ENCODE results near the gene MYO1E.
"Not testable (repeated sequence)": the region's sequence is repeated elsewhere in the genome, so short reads cannot be mapped to it uniquely, and the experiment has no call there.

MYO1E gene

GRCh38 chr15:59138243-59138642 is 234.4 kb downstream of the MYO1E start:
- Histone ChIP-seq H3K9me3 (no peaks in the 10 kb centered on the region), H3K36me3 (replicated peaks) (peaks cover 58% of the 10 kb centered on the region), H3K27me3 (ENCODE audit: low read depth) (no peaks in the 10 kb centered on the region), H3K4me3 (no peak overlapping the region), H3K4me1 (no peaks in the 10 kb centered on the region)
- in situ Hi-C loops (cut with MboI; ENCODE audit: low sequenced_read_pairs), result no loop called here
- DNase-seq (ENCODE audit: low spot score in 2 of 2), result peak; percentile 49 to 85

- no peaks in the 10 kb centered on the region for H3K27me3 ChIP-seq (ENCODE audit: low read depth)
- no peaks in the 10 kb centered on the region for H3K4me1 ChIP-seq
- no peak overlapping the region for H3K4me3 ChIP-seq
- in situ Hi-C loops (cut with MboI; ENCODE audit: low sequenced_read_pairs), result no loop called here
- DNase-seq (ENCODE audit: low spot score in 2 of 2), result no peak
- no peaks in the 10 kb centered on the region for H3K9me3 ChIP-seq
- peaks cover 65% of the 10 kb centered on the region for H3K36me3 ChIP-seq (replicated peaks)
These were observed 235.1 kb downstream of the MYO1E start for GRCh38 chr15:59137566-59137965.

GRCh38 chr15:59133929-59134427 is 238.7 kb downstream of the MYO1E start:
- no peaks in the 10 kb centered on the region for H3K9me3 ChIP-seq
- no peak for DNase-seq (ENCODE audit: low spot score in 2 of 2)
- in situ Hi-C loops (cut with MboI; ENCODE audit: low sequenced_read_pairs), result no loop called here
- no peaks in the 10 kb centered on the region for H3K4me1 ChIP-seq
- no peak overlapping the region for H3K4me3 ChIP-seq
- no peaks in the 10 kb centered on the region for H3K27me3 ChIP-seq (ENCODE audit: low read depth)
- peaks cover 87% of the 10 kb centered on the region for H3K36me3 ChIP-seq (replicated peaks)

GRCh38 chr15:59131969-59132562 is 240.6 kb downstream of the MYO1E start:
- Histone ChIP-seq H3K4me3 (no peak overlapping the region), H3K36me3 (replicated peaks) (peaks cover 92% of the 10 kb centered on the region), H3K27me3 (ENCODE audit: low read depth) (no peaks in the 10 kb centered on the region), H3K9me3 (no peaks in the 10 kb centered on the region), H3K4me1 (no peaks in the 10 kb centered on the region)
- in situ Hi-C loops (cut with MboI; ENCODE audit: low sequenced_read_pairs), result no loop called here
- DNase-seq (ENCODE audit: low spot score in 2 of 2), result no peak

- no peak for DNase-seq (ENCODE audit: low spot score in 2 of 2)
- H3K36me3 ChIP-seq (replicated peaks), result peaks cover 92% of the 10 kb centered on the region
- H3K4me3 ChIP-seq, result no peak overlapping the region
- H3K27me3 ChIP-seq (ENCODE audit: low read depth), result no peaks in the 10 kb centered on the region
- in situ Hi-C loops (cut with MboI; ENCODE audit: low sequenced_read_pairs), result no loop called here
- no peaks in the 10 kb centered on the region for H3K4me1 ChIP-seq
- H3K9me3 ChIP-seq, result no peaks in the 10 kb centered on the region
These were observed 241.2 kb downstream of the MYO1E start for GRCh38 chr15:59131456-59131855.

GRCh38 chr15:59127255-59127654 is 245.4 kb downstream of the MYO1E start:
- in situ Hi-C loops (cut with MboI; ENCODE audit: low sequenced_read_pairs); H3K4me1 ChIP-seq; H3K27me3 ChIP-seq (ENCODE audit: low read depth); H3K4me3 ChIP-seq; DNase-seq (ENCODE audit: low spot score in 2 of 2); H3K9me3 ChIP-seq: not testable (repeated sequence)
- peaks cover 98% of the 10 kb centered on the region for H3K36me3 ChIP-seq (replicated peaks)

- in situ Hi-C loops (cut with MboI; ENCODE audit: low sequenced_read_pairs); H3K9me3 ChIP-seq; H3K4me3 ChIP-seq; H3K4me1 ChIP-seq; DNase-seq (ENCODE audit: low spot score in 2 of 2); H3K27me3 ChIP-seq (ENCODE audit: low read depth): not testable (repeated sequence)
- peaks cover 92% of the 10 kb centered on the region for H3K36me3 ChIP-seq (replicated peaks)
These were observed 247.0 kb downstream of the MYO1E start for GRCh38 chr15:59125683-59126082.

- Histone ChIP-seq H3K4me3 (no peak overlapping the region), H3K36me3 (replicated peaks) (peaks cover 90% of the 10 kb centered on the region), H3K4me1 (no peaks in the 10 kb centered on the region), H3K9me3 (no peaks in the 10 kb centered on the region), H3K27me3 (ENCODE audit: low read depth) (no peaks in the 10 kb centered on the region)
- in situ Hi-C loops (cut with MboI; ENCODE audit: low sequenced_read_pairs), result no loop called here
- no peak for DNase-seq (ENCODE audit: low spot score in 2 of 2)
These were observed 248.4 kb downstream of the MYO1E start for GRCh38 chr15:59124261-59124660.

- H3K36me3 ChIP-seq (replicated peaks), result peaks cover 90% of the 10 kb centered on the region
- no peak overlapping the region for H3K4me3 ChIP-seq
- no peak for DNase-seq (ENCODE audit: low spot score in 2 of 2)
- in situ Hi-C loops (cut with MboI; ENCODE audit: low sequenced_read_pairs), result no loop called here
- H3K27me3 ChIP-seq (ENCODE audit: low read depth), result no peaks in the 10 kb centered on the region
- H3K4me1 ChIP-seq, result no peaks in the 10 kb centered on the region
- H3K9me3 ChIP-seq, result no peaks in the 10 kb centered on the region
These were observed 251.7 kb downstream of the MYO1E start for GRCh38 chr15:59120937-59121336.

GRCh38 chr15:59119625-59120024 is 253.0 kb downstream of the MYO1E start:
- H3K27me3 ChIP-seq (ENCODE audit: low read depth), result no peaks in the 10 kb centered on the region
- H3K4me1 ChIP-seq, result no peaks in the 10 kb centered on the region
- H3K36me3 ChIP-seq (replicated peaks), result peaks cover 90% of the 10 kb centered on the region
- H3K9me3 ChIP-seq, result no peaks in the 10 kb centered on the region
- in situ Hi-C loops (cut with MboI; ENCODE audit: low sequenced_read_pairs), result no loop called here
- no peak overlapping the region for H3K4me3 ChIP-seq
- DNase-seq (ENCODE audit: low spot score in 2 of 2), result no peak

- H3K4me1 ChIP-seq, result no peaks in the 10 kb centered on the region
- in situ Hi-C loops (cut with MboI; ENCODE audit: low sequenced_read_pairs), result no loop called here
- no peaks in the 10 kb centered on the region for H3K9me3 ChIP-seq
- H3K36me3 ChIP-seq (replicated peaks), result peaks cover 93% of the 10 kb centered on the region
- H3K27me3 ChIP-seq (ENCODE audit: low read depth), result no peaks in the 10 kb centered on the region
- H3K4me3 ChIP-seq, result no peak overlapping the region
- DNase-seq (ENCODE audit: low spot score in 2 of 2), result no peak
These were observed 255.9 kb downstream of the MYO1E start for GRCh38 chr15:59116771-59117170.

GRCh38 chr15:59116141-59116540 is 256.5 kb downstream of the MYO1E start:
- Histone ChIP-seq H3K27me3 (ENCODE audit: low read depth) (no peaks in the 10 kb centered on the region), H3K36me3 (replicated peaks) (peaks cover 93% of the 10 kb centered on the region), H3K9me3 (no peaks in the 10 kb centered on the region), H3K4me3 (no peak overlapping the region), H3K4me1 (no peaks in the 10 kb centered on the region)
- in situ Hi-C loops (cut with MboI; ENCODE audit: low sequenced_read_pairs), result no loop called here
- DNase-seq (ENCODE audit: low spot score in 2 of 2), result no peak

- Histone ChIP-seq H3K4me1 (no peaks in the 10 kb centered on the region), H3K9me3 (no peaks in the 10 kb centered on the region), H3K4me3 (no peak overlapping the region), H3K36me3 (replicated peaks) (peaks cover 93% of the 10 kb centered on the region), H3K27me3 (ENCODE audit: low read depth) (no peaks in the 10 kb centered on the region)
- DNase-seq (ENCODE audit: low spot score in 2 of 2), result no peak
- in situ Hi-C loops (cut with MboI; ENCODE audit: low sequenced_read_pairs), result no loop called here
These were observed 257.6 kb downstream of the MYO1E start for GRCh38 chr15:59115047-59115446.

GRCh38 chr15:59111251-59111650 is 261.4 kb downstream of the MYO1E start:
- H3K27me3 ChIP-seq (ENCODE audit: low read depth), result no peaks in the 10 kb centered on the region
- no peak overlapping the region for H3K4me3 ChIP-seq
- H3K4me1 ChIP-seq, result no peaks in the 10 kb centered on the region; the same call in 1 of the 2 replicates
- in situ Hi-C loops (cut with MboI; ENCODE audit: low sequenced_read_pairs), result no loop called here
- peaks cover 93% of the 10 kb centered on the region for H3K36me3 ChIP-seq (replicated peaks)
- DNase-seq (ENCODE audit: low spot score in 2 of 2), result no peak
- H3K9me3 ChIP-seq, result no peaks in the 10 kb centered on the region

- Histone ChIP-seq H3K9me3 (no peaks in the 10 kb centered on the region), H3K4me1 (no peaks in the 10 kb centered on the region; the same call in 1 of the 2 replicates), H3K4me3 (peak overlapping the region; percentile 95), H3K36me3 (replicated peaks) (peaks cover 47% of the 10 kb centered on the region), H3K27me3 (ENCODE audit: low read depth) (no peaks in the 10 kb centered on the region)
- in situ Hi-C loops (cut with MboI; ENCODE audit: low sequenced_read_pairs), result loop anchor here (10.0 kb wide), 1 partner anchor 121 kb away; the partner anchor contains the start of gene RNF111
- DNase-seq (ENCODE audit: low spot score in 2 of 2), result no peak
These were observed 266.8 kb downstream of the MYO1E start for GRCh38 chr15:59105854-59106253.

All from HAP-1 (cell line).